GM21786 (cell line): ENCODE data around the gene UBE2R2.

ENCODE experiments used
- ATAC-seq: cut with Tn5 transposase; IDR thresholded peaks from one replicate; pipeline ENCODE4 v1.9.1; 2021; ENCODE audit not compliant: unreplicated experiment

Gene UBE2R2

GRCh38 chr9:33880211-33881089 lies 63.5 kb downstream of the UBE2R2 start:
- no peak for ATAC-seq

- no peak for ATAC-seq
Observed at GRCh38 chr9:33881635-33882034, 64.7 kb downstream of the UBE2R2 start.

GRCh38 chr9:33884856-33885701 lies 68.1 kb downstream of the UBE2R2 start:
- ATAC-seq = no peak

- ATAC-seq = no peak
Observed at GRCh38 chr9:33885948-33886347, 69.0 kb downstream of the UBE2R2 start.

GRCh38 chr9:33893861-33894260 lies 76.9 kb downstream of the UBE2R2 start:
- no peak for ATAC-seq

GRCh38 chr9:33894316-33894715 lies 77.4 kb downstream of the UBE2R2 start:
- ATAC-seq = no peak

- ATAC-seq = no peak
Observed at GRCh38 chr9:33903157-33903780, 86.3 kb downstream of the UBE2R2 start.

GRCh38 chr9:33905137-33905536 lies 88.2 kb downstream of the UBE2R2 start:
- ATAC-seq = no peak

GRCh38 chr9:33906769-33907168 lies 89.8 kb downstream of the UBE2R2 start:
- no peak for ATAC-seq

- no peak for ATAC-seq
Observed at GRCh38 chr9:33907347-33907746, 90.4 kb downstream of the UBE2R2 start.

GRCh38 chr9:33908114-33908513 lies 91.2 kb downstream of the UBE2R2 start:
- ATAC-seq = no peak

- no peak for ATAC-seq
Observed at GRCh38 chr9:33908749-33909148, 91.8 kb downstream of the UBE2R2 start.

- no peak for ATAC-seq
Observed at GRCh38 chr9:33913541-33913940, 96.6 kb downstream of the UBE2R2 start.

GRCh38 chr9:33914887-33915628 lies 98.1 kb downstream of the UBE2R2 start:
- no peak for ATAC-seq

- ATAC-seq = no peak
Observed at GRCh38 chr9:33917036-33917435, 100.1 kb downstream of the UBE2R2 start.

GRCh38 chr9:33919276-33919897 lies 102.4 kb downstream of the UBE2R2 start:
- no peak for ATAC-seq

GRCh38 chr9:33921967-33922895 lies 105.3 kb downstream of the UBE2R2 start:
- no peak for ATAC-seq

- ATAC-seq = no peak
Observed at GRCh38 chr9:33923079-33923478, 106.1 kb downstream of the UBE2R2 start.

- no peak for ATAC-seq
Observed at GRCh38 chr9:33923998-33924701, 107.2 kb downstream of the UBE2R2 start.
